GM21528 (cell line): ENCODE measurements around the gene ACTL7A.

ENCODE experiments used
- ATAC-seq: cut with Tn5 transposase; IDR thresholded peaks from one replicate; pipeline ENCODE4 v1.9.1; 2021; ENCODE audit warnings: mild to moderate bottlenecking, moderate library complexity; ENCODE audit not compliant: unreplicated experiment, low FRiP score

The ACTL7A gene

GRCh38 chr9:108910914-108911313 is 48.8 kb downstream of the ACTL7A start:
- no peak for ATAC-seq

- no peak for ATAC-seq
Observed at GRCh38 chr9:108911820-108912219, 49.8 kb downstream of the ACTL7A start.
